GM21529 (cell line): Measurements from ENCODE around the gene PGLYRP3.

Experiments used
- ATAC-seq: cut with Tn5 transposase; IDR thresholded peaks from one replicate; pipeline ENCODE4 v1.9.1; 2021; ENCODE audit not compliant: unreplicated experiment

PGLYRP3 gene

GRCh38 chr1:153261281-153262069 is 51.3 kb downstream of the PGLYRP3 start:
- no peak for ATAC-seq

- no peak for ATAC-seq
Observed at GRCh38 chr1:153260585-153261280, 52.0 kb downstream of the PGLYRP3 start.

DNA sequence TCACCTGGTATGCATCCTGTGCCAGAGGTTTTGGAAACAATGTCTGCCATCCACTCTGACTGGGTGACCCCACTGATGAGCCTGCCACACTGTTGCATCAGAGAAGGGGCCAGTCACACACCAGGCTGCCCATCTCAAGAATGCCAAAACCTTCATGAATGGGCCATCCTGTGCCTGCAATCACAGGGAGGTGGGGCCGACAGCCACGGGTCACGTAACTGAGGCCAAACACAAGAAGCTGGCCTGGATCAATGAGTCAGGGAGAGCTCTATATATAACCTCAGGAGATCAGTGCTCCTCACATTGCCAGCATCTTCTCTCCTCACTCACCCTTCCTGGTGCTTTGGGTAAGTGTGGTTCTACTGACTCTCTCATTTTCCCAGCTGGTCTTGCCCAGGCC is 53.4 kb downstream of the PGLYRP3 start, which contains the start of gene LORICRIN:
Gene LORICRIN (plus strand): TSS at position 301 of the 400 bp plus-strand sequence. CDS start 1,263 bp downstream, outside the sequence.
- ATAC-seq = no peak

DNA sequence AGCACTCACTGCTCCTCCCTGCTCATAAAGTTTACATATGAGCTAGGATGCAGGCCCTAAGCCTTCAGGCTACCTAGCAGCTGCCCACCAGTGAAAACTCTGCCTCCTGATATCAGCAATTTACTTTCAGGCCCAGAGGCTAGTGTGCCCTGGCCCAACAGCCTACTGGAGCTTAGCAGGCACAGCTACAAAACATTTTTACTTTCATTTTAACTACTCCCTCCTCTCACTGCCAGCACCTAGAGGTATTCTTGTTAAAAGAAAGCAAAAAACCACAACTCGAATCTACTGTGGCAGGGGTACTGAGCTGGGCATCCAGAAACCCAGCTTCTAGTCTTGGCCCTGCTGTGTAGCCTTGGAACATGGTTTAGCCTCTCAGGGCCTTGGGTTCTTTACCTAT is 59.1 kb downstream of the PGLYRP3 start:
- no peak for ATAC-seq

GRCh38 chr1:153253076-153253475 is 59.7 kb downstream of the PGLYRP3 start:
- ATAC-seq = no peak

- no peak for ATAC-seq
Observed at GRCh38 chr1:153251988-153252387, 60.8 kb downstream of the PGLYRP3 start.

- ATAC-seq = no peak
Observed at GRCh38 chr1:153251562-153251961, 61.2 kb downstream of the PGLYRP3 start.

DNA sequence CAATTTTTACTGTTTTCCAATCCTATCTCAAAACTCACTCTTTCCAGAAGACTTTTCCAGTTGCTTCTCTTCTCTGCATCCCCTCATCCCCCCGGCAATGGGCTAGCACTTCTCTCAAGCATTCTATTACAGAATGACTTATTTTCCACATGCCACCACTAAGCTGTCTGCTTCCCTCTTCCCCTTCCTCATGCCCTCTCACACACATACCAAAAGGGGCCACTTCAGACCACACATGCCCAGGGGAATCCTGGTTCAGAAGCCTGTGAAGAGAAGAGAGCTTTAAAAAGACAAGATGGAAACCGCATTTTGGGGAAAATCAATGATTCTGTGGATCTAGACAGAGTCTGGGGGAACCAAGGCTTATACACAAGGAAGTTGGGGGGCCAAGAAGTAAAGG is 61.7 kb downstream of the PGLYRP3 start:
- ATAC-seq = no peak

DNA sequence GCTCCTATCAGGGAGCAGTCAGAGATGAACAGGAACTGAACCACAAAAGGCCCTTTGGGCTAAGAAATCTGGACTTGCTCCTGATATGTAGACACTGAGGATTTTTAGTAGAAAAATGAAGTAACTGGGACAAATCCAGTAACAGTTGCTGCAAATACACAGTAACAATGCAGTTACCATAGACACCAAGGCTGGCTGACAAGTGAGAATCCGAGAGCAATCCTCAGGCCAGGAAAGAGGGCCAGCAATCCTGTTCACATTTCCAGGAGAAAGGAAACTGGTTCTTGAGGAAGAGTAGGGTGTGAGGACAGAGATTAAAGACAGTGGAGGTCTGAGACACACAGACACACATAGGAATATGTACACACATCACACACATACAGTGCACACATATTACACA is 62.6 kb downstream of the PGLYRP3 start:
- no peak for ATAC-seq

DNA sequence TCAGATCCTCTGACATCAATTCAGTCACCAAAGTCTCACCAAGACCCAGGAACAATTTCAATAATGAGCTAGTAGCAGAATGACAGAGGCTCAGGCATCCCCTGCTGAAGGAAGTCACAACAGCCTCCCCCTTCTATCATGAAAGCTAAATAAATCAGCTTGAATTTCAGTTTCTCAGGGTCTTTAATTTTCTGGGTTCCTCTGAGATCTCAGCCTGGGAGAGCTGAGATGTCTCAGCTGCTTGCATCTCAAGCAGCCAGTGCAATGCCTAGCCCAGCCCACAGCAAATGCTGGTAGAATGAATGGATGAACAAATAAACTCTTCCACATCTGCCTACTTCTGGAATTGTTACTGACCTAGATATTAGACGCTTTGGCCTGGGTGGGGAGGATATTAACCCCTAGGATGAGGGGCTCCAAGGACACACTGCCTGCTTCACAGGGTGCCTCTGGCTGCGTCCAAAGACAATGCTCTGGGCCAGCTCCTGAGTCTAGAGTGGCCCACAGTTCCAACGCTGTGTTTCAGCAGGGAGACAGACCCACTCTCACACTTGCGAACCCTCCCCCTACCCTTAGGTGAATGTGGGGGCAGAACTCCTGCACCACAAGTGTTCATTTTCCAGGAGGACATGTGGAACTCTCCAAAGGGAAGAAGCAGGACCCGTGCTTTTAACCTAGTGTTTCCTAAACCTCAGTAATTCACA is 64.4 kb downstream of the PGLYRP3 start:
- no peak for ATAC-seq
